HG02973 (cell line): ENCODE results near the gene THRB.
"Not testable (repeated sequence)": the region's sequence is repeated elsewhere in the genome, so short reads cannot be mapped to it uniquely, and the experiment has no call there.

Experiments
- ATAC-seq: cut with Tn5 transposase; IDR thresholded peaks from one replicate; pipeline ENCODE4 v1.9.1; 2021; ENCODE audit warnings: moderate library complexity; ENCODE audit not compliant: unreplicated experiment

Gene THRB

DNA sequence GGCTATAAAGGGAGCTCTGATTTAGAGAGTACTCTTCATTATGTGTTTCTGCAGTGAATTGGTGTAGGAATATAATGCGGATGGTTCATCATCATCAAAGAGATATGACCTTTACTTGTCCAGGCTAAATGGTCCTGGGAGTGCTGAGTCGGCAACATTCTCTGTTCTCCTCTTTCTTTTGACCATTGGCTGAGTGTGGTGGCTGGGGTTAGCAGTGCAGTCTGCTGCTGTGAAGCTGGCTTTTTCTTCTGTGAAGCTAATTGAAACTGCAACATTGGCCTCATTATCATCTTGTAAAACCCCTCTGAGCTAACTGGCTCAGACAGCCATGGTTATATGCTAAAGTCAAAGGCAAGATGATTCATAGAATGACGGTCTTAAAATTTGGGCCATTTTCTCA lies 83.8 kb downstream of the THRB start:
- no peak for ATAC-seq

DNA sequence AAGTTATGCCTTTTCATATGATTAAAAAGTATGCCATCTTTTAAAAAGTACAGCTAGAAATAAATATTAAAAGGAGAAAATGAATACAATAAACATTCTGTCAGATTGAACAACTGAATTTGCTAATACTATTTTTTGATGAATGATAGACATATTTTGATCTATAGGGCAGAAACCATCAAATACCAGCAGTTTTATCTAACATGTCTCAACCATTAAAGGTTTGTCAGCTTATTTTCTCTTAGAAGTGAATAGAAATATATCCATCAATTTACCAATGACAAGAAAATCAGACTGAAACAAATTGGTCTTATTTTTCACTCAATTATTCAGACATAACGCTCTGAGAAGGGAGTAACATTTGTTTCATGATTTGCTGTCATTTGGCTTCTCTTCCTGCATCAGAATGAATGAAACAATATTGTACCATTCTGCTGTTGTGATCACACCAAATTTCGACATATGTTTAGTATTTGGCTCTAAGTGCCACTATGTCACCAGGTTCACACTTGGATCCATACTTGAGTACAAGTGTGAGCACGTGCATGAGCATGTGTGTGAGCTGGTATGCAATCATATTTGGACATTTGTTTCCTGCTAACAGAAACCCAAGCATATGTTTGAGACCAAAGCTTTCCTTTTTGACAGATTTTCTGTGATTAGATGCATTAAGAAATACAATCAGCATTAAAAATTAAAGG lies 86.5 kb downstream of the THRB start:
- ATAC-seq: no peak

- ATAC-seq: no peak
These were observed 87.8 kb downstream of the THRB start for GRCh38 chr3:24406900-24407299.

- no peak for ATAC-seq
These were observed 89.6 kb downstream of the THRB start for GRCh38 chr3:24405057-24405456.

DNA sequence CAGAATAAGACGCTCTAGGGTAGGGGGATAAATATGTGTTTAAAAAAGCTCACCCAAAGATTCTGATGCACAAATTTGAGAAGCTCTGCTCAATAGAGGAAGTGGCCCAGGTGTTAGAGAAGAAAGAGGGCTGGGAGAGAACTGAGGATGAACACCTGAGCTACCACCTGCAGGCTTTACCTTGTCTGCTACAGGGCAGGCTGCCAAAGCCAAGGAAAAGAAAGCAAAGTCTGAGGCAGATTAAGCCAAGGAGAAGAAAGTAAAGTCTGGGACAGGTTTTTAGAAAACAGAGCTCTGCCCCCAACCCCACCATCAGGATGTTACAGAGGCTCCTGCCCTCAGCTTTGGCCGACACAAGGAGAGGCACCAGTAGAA lies 92.9 kb downstream of the THRB start:
- no peak for ATAC-seq

DNA sequence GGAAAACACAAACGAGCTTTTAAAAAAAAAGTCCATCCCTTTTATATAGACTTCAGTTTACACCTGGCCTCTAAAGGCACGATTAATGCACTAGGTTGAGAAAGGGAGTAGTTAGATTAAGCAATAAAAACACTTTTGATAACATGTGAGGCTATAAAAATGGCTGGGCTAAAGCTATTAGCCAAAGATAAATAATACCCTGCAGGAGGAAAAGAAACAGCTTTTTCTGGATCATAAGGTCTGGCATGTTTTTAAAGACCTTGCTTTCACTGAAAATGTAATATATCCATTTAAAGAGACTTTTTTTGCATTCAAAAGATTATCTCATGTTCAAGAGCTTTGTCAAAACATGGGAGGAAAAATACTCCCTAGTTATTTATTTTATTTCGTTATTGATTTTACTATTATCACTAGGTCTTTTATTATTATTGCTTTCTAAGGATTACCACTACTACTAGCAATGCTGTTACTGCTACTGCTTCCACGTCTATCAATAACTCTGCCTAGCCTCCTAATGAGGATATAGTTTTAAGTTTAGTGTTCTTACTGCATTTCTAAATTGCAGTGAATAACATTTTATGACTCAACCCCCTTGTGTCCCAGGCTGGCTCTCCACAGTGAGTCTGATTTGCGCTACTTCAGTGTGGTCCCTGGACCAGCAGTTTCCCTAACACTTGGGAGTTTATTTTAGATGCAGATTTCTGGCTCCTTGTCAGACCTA lies 93.4 kb downstream of the THRB start:
- no peak for ATAC-seq

DNA sequence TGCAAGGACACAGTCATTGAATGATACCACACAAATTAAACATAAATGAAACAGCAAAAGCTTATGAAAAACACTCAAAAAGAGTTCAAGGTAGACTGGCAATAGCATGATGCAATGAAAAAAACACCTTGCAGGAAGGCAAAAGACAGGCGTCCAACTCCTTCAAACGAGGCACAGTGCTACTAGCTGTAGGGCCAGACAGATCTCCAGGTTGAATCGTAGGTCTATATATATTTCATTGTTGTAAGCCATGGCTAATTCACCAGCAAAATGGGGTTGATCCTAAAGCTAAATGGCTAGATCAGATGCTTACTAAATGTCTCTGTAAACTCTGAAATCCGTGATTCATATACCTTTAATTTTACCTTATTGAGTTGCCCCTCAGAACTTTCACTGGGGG lies 94.2 kb downstream of the THRB start:
- no peak for ATAC-seq

- no peak for ATAC-seq
These were observed 94.6 kb downstream of the THRB start for GRCh38 chr3:24400015-24400414.

GRCh38 chr3:24399614-24400013 lies 95.0 kb downstream of the THRB start:
- no peak for ATAC-seq

DNA sequence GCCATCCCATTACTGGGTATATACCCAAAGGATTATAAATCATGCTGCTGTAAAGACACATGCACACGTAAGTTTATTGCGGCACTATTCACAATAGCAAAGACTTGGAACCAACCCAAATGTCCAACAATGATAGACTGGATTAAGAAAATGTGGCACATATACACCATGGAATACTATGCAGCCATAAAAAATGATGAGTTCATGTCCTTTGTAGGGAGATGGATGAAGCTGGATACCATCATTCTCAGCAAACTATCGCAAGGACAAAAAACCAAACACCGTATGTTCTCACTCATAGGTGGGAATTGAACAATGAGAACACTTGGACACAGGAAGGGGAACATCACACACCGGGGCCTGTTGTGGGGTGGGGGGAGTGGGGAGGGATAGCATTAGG lies 95.9 kb downstream of the THRB start:
- ATAC-seq: not testable (repeated sequence)

GRCh38 chr3:24396338-24396737 lies 98.3 kb downstream of the THRB start:
- ATAC-seq: no peak

- no peak for ATAC-seq
These were observed 99.9 kb downstream of the THRB start for GRCh38 chr3:24394754-24395153.

DNA sequence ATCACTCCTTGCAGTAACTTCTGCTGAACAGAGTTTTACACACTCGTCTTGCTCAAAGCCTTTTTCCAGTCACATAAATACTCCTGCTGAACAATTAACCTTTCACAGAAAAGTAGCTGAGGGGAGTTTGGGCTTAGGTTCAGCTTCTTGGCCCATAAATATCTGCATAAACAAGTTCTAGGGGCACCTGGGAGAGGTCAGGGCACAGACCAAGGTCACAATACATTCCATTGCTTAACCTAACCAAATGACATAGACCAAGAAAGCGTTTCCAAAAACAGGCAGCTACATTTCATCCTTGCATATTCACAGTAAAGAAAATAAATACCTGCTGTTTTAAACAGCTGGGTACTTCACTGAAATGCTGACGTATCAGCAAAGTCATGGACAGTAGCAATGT lies 101.3 kb downstream of the THRB start:
- no peak for ATAC-seq

DNA sequence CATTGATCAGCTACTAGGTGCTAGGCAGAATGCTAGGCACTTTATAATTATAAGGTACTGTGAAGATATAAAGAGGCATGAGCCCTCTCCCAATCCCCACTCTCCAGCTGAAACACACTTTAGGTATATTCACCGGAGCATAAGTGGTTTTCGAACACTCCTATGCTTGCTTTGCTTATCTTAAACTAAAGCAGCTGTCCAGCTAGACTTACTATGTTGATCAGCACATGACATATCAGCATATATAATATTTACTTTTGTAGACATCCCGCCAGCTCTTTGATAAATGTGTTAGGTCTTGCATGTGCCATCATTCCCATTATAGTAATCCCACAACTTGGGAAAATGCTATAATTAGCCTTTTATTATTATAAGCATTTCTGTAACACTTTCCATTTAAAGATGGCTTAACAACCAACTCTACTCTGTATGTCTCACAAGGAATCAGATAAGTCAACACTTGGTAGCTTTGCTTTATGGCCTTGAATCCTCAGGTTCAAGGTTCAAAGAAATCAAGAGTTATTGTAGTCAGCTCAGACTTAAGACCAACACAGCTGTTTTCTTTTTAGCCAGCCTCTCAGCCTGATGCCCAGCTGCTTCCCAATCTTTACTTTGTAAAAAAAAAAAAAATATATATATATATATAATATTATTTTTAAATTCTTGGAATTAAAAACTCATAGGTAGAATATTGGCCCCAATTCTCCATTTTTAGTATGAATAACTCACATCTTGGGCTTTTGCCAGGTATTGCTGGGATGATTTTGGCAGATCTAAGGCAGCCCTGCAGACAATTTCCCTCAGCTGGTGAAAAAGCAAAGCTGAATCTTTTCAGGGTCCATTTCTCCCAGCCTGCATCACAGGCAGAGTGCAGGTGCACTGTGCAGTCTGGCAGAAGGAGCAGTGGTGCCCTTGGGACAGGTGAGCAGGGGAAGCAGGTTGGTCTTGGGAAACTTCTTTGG lies 104.2 kb downstream of the THRB start:
- ATAC-seq: no peak

GRCh38 chr3:24389108-24390090 lies 105.3 kb downstream of the THRB start:
- ATAC-seq: no peak

GRCh38 chr3:24388611-24389010 lies 106.0 kb downstream of the THRB start:
- no peak for ATAC-seq

DNA sequence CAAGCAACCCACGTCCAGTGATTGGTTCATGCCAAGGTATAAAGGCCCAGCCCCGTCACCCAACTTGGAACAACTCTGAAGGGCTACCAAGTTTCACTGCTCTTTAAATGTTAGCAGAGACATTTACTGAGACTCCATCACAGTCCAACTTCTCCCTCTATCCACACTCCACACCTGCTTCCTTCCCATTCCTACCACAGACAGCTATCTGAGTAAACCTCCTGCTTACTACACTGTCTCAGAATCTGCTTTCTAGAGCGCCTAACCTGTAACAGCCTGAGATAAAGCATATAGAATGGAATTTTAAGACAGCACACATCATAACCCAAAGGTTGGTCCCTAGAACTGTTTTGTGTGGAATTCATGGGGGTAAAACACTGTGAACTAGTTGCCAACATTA lies 106.5 kb downstream of the THRB start:
- ATAC-seq: no peak

DNA sequence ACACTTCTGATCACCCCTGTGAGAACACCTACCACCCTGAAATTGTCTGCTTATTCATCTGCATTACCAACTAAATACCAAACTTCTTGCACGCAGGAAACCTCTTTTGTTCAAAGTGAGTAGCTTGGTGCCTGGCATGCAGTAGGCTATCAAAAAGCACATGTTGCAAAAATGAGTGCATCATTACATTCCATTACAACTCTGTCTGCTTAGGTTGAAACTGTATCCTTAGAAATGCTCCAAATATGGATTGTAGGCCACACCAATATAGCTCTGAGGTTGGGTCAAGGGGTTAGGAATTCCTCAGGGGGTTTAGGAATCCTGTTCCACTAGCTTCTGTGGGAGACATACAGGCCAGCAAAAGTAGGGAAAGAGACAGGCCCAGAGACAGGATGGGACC lies 107.2 kb downstream of the THRB start:
- ATAC-seq: no peak

DNA sequence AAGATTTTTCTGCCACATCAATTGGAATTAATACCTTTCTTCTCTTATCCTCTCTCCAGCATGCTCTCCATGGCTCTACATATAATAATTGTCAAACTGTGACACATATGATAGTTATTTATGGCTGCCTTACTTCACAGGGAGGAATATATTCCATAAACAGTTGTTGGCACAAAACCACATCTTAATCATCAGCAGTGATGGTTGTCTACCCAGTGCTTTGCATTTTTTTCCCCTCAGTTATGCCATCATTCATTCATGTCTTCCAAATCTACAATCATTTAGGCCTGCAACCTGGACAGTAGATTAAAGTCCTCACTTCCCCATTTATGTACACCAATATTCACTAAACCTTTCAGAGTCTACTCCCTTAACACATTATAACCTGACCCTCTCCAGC lies 107.7 kb downstream of the THRB start:
- no peak for ATAC-seq

- no peak for ATAC-seq
These were observed 108.2 kb downstream of the THRB start for GRCh38 chr3:24386458-24386857.
